Measurements from ENCODE around the gene PCSK6.

DNA sequence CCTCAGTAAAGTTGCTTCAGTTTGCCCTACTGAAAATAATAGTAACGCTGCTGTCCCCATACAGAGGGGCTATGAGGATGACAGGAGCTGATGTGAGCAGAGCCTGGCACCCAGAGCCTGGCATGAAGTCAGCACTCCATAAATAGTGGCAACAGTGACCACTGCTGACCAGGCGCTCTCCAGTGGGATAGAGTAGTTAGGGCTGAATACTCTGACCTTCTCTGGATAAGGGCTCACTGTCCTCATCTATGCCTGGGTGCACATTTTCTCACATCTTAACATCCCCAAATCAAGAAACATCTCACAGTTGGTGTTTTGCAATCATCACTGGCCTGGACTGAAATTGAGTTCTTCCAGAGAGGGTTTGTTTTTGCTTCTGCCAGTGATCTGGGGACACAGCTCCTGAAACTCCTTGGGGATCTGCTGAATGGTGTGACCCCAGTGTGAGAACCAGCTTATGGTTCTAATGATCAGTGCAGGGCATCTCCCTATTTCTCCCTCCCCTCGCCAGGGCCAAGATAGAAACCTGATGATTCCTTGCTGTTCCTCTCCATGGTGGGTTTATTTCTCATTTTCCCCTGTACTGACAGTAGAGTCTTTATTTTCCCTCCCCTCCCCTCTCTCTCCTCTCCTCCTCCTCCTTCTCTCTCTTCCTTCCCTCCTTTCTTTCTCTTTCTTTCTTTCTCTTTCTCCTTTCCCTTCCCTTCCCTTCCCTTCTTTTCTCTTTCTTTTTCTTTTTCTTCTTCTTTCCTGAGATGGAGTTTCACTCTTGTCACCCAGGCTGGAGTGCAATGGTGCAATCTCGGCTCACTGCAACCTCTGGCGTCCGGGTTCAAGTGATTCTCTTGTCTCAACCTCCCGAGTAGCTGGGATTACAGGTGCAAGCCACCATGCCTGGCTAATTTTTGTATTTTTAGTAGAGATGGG, 3.5 kb upstream of the PCSK6 start:
- TF ChIP-seq GATA2 (IDR thresholded peaks at IDR 0.05; ENCODE audit: low read depth, low read length) (no peak), GATA3 (IDR thresholded peaks at IDR 0.05; ENCODE audit: low read depth, low read length) (no peak)
